Activated CD4-positive, alpha-beta T cell treated with anti-CD3 and anti-CD28 coated beads for 1 hour (primary cell): ENCODE results near the gene PDE8A.

Source experiments
- DNase-seq: peaks from one replicate; pipeline ENCODE4 v3.0.0-alpha.2; 2020

PDE8A gene

GRCh38 chr15:84981711-84982300 lies at the start of gene PDE8A:
Gene PDE8A (plus strand): TSS chr15:84981856. CDS start chr15:84982163, 307 bp downstream.
- no peak for DNase-seq

- DNase-seq, result no peak
These were observed 46.5 kb upstream of the PDE8A start for GRCh38 chr15:84934942-84935729.

- no peak for DNase-seq
These were observed 44.5 kb upstream of the PDE8A start for GRCh38 chr15:84937144-84937543.

GRCh38 chr15:84938726-84939125 lies 42.9 kb upstream of the PDE8A start:
- DNase-seq, result no peak

- DNase-seq, result no peak
These were observed 41.3 kb upstream of the PDE8A start for GRCh38 chr15:84940399-84940798.

GRCh38 chr15:84942456-84942855 lies 39.2 kb upstream of the PDE8A start:
- DNase-seq, result no peak

- DNase-seq, result no peak
These were observed 37.3 kb upstream of the PDE8A start for GRCh38 chr15:84944311-84944710.

- DNase-seq, result no peak
These were observed 36.8 kb upstream of the PDE8A start for GRCh38 chr15:84944861-84945260.

- DNase-seq, result no peak
These were observed 34.7 kb upstream of the PDE8A start for GRCh38 chr15:84946772-84947489.

GRCh38 chr15:84947947-84948830 lies 33.5 kb upstream of the PDE8A start:
- DNase-seq, result no peak

- no peak for DNase-seq
These were observed 32.6 kb upstream of the PDE8A start for GRCh38 chr15:84949043-84949442.

GRCh38 chr15:84949845-84950569 lies 31.6 kb upstream of the PDE8A start:
- DNase-seq, result no peak

- no peak for DNase-seq
These were observed 31.0 kb upstream of the PDE8A start for GRCh38 chr15:84950570-84951111.

GRCh38 chr15:84951736-84952135 lies 29.9 kb upstream of the PDE8A start:
- DNase-seq, result no peak

GRCh38 chr15:84953136-84953535 lies 28.5 kb upstream of the PDE8A start:
- no peak for DNase-seq

GRCh38 chr15:84953726-84954125 lies 27.9 kb upstream of the PDE8A start:
- no peak for DNase-seq

- DNase-seq, result peak; percentile 26
These were observed 26.4 kb upstream of the PDE8A start for GRCh38 chr15:84955089-84955848.

- DNase-seq, result no peak
These were observed 25.5 kb upstream of the PDE8A start for GRCh38 chr15:84956199-84956598.

GRCh38 chr15:84960391-84961113 lies 21.1 kb upstream of the PDE8A start:
- DNase-seq, result no peak

- DNase-seq, result no peak
These were observed 20.6 kb upstream of the PDE8A start for GRCh38 chr15:84961114-84961452.

GRCh38 chr15:84961707-84962106 lies 19.9 kb upstream of the PDE8A start:
- no peak for DNase-seq
